ENCODE results near the gene PUM1.

The PUM1 gene

DNA sequence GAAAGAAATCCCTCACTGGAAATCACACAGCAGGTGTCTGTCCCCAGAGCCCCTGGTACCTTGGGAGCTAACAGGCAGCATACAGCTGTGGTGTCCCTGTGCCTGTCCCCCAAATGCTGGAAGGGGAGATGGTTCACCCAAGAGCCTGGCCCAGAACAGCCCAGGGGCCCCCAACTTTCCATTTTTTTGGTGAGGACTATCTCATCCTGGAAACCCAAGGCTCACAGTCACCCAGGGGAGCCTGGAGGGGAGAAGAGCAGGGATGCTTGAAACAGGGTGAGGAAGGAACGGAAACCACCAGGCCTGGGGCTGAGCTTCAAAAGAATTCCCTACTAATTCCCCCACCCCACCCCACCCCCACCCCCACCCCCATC is 160.6 kb downstream of the PUM1 start:
- DNase-seq = no peak

DNA sequence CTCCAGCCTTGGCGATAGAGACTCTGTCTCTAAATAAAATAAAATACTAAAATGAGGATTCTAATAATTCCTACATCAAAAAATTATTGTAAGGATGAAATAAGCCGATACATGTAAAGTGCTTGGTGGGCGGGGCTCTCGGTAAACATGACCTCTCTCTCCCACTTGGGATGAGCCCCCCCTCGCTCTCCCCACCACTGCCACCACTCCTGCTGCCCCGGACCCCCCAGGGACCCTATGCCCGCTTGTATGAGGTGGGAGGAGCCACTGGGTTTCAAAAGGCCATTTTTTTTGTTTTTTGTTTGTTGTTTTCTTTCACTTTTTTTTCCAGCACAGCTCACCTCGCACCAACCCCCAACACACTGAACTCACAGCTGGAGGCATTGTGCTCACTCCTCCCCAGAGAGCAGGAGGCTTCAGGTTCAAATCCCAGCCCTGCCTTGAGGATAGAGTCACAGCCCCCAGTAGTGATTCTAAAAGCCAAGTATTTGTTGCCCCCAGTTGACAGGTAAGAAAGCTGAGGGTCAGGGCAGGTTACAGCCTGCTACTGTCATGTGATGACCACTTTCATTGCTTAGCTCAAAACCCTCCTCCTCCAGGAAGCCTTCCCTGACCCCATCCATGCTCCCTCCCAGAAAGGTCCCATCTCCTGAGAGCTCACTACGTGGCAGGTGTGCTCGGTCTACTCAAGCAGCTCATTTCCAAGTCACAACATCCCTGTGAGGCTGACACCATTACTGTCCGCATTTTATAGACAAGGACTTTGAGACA is 161.1 kb downstream of the PUM1 start:
- DNase-seq = no peak

DNA sequence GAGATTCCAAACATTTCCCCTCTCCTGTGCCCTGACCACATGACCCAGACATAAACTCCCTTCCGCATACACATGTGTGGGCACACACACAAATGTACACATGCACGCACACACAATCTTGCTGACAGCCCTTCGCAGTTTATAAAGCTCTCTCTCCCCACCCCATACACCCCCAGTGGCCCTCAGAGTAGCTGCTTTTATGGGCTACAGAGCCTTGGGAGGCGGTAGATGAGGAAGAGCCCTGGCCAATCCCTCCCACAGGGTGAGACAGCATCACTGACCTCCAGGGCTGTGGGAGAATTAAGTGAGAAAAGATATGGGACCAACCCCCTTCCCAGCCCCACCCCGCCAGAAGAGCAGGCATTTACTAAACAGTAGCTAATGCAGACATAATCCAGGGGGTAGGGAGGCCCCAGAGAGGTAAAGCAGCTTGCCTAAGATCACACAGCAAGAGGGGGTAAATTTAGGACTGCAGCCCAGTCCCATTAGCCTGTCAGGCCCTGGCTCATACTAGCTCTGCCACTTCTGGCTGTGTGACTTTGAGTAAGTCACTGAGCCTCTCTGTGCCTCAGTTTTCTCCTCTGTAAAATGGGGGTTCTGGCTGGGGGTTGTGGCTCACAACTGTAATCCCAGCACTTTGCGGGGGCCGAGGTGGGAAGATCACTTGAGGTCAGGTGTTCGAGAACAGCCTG is 162.0 kb downstream of the PUM1 start:
- DNase-seq = no peak

DNA sequence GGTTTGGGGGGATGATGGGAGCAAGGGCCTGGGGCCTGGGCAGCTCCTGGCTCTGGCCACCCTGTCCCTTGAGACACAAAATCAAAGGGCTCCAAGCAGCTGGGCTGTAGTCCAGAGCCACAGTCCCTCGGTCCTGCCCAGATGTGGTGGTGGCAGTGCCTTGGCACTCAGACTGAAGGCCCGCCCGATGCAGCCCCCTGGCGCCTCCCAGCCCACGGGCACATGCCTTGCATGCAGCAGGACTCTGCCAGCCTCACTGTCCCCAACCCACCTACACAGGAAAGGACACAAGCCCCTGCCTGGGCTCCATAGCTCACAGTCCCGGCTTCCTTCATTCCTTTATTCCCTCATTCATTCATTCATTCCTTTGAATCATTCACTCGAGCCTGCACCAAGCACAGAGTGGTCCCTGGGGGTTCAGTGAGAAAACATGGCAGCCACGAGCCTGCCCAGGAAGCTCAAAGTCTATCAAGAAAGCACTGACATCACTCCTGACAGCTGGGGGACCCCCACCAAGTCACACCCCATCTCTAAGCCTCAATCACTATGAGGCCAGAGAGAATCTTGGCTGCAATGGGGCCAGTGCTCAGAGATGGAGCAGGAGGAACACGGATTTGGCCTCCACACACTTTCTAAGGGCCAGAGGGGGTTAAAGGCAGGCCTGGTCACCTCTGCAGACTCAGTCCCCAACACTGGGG is 162.8 kb downstream of the PUM1 start:
- no peak for DNase-seq

DNA sequence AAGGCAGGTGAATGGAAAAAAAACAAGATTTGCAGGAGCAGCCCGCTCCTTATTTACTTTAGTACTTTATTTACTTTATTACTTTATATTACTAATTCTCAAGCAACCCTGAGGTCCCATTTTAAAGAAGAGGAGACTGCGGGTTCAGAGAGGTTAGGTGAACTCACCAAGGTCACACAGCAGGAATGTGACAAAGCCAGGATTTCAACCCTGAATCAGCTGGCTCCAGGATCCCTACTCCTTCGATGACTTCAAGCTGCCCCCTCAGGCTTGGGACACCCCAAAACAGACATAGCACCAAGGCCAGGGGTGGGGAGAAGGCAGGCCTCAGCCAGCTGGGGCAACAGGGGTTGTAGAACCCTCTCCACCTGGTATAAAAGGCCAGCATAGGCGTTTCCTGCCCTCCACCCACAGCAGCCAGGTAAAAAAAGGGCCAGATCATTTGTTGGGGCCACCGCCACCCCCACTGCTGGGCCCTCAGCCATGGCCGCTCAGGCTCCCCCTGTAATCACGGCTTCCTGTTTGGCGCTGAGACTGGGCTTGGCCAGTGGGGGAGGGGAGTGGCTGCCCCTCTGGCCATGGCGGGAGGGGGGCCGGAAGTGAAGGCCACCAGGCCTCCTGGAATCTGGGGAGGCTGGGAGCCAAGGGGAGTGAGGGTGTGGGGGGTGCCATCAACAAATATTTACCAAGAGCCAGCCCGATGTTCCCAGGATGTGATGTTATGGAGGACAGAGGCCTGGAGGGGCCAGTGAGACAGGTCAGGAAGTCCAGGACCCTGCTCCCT is 163.5 kb downstream of the PUM1 start:
- no peak for DNase-seq

DNA sequence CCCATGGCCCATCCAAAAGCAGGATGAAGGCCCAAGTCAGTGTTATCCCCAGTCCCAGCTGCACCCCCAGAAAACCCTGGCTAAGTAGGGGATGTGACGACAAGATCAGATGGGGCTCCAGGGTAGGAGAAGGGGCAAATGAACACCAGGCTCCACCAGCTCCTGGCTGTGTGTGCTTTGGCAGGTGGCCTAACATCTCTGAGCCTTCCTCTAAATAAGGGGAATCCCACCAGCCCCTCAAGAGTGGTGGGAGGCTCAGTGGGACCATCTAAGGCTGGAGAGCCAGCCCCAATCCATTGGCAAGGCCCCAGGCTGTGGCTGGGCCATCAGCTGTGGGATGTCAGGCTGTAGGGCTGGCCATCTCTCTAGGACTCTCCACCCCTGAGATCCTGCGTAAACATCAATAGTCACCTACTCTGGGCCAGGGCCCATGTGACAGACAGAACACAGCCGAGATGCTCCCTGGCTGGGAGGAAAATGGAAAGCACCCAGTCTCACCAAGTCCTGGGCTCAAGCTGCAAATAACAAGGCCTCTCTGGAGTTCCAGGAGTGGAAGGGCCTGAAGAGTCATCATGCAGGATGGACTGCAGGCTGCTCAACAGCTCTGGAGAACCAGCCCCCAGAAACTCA is 164.5 kb downstream of the PUM1 start:
- no peak for DNase-seq

DNA sequence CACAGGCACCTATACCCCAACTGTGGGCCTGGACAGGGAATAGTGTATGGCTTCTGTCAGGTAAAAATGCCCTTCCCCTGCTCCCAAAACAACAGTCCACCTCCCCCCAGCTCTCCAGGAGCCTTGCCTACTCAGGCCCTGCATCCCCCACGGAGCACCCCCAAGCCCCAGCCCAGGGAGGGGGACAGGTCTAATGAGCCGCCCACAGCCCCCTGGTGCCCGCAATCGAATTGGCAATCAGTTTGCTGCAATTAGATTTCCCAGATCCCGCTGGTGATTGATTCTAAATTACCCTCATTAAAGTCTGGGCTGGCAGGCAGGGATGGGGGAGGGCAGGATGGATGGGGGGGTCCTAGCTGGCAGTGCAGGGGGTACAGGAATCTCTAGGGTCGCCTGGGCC is 165.0 kb downstream of the PUM1 start:
- no peak for DNase-seq

DNA sequence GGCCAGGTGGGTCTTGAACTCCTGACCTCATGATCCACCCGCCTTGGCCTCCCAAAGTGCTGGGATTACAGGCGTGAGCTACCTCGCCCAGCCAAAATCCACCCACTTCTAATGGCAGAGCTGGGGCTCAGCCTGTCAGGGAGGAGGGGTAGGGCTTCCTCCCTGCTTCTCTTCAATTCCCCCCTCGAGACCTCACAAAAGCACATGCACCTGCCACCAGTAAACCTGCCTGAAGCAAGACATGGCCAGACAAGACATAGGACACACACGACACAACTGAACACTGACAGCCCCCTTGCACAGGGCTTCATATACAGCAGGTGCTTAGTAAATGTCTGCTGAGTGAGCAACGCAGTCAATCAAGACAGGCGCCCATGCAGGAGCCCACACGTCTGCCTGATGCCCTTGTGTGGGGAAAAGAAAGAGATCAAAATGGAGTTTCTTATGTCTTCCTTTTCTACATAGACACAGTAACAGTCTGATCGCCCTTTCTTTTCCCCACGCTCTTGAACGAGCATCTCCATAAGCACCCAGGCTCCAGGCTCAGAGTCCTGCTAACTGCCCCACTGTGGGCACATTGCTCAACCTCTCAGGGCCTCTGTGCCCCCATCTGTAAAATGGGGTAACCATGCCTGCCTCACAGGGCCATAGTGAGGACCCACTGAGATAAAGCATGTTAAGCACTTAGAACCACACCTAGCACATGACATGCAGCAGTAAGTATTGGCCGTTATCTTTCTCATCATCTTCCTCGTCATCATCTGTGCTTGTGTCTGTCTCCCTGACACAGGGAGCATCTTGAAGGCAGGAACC is 165.7 kb downstream of the PUM1 start:
- no peak for DNase-seq

DNA sequence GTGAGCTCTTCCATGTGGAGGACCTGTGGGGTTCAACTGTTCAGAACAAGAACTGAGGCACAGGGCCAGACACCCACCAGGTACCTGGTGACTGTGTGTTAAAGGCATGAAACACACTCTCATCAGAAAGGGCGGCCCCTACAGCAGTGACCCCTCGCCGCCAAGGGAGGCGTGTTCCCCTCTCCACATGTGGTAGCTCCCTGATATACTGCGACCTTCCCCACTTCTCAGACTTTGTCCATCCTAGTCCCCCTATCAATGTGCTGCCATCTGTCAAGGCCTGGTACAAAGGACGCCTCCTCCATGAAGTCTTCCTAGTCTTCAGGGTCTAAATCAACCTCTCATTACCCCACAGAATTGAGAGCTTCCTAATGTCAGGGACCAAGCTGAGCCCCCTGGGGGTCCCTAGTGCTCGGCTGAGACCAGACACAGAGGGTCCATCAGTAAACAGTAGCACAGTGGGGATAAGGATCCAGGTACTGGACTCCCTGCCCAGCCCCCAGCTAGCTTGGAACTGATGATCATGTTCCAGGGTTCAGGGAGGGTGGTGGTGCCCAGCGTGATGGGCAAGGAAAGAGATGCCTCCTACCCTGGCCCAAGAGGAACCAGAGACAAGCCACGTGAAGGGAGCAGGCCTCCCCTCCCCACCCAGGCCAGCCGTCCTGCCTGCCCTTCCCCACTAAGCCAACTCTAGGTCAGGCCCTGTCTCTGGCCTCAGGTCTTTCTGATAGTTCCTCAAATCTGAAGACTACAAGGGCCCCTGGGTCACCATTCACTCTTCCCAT is 167.3 kb downstream of the PUM1 start:
- no peak for DNase-seq

DNA sequence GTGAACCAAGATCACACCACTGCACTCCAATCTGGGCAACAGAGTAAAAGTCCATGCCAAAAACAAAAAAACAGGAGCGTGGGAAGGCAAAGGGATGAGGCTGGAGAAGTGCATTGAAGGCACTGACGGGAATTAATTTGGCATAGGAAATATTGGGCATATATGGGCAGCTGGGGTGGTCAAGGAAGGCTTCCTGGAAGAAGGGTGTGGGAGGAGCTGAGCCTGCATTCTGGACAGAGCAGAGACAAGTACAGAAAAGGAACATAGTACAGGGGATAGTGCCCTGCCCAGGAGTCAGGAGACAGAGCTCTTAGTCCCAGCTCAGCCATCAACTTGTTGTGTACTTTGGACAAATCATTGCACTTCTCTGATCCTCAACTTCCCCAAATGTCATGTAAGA is 168.6 kb downstream of the PUM1 start:
- no peak for DNase-seq

DNA sequence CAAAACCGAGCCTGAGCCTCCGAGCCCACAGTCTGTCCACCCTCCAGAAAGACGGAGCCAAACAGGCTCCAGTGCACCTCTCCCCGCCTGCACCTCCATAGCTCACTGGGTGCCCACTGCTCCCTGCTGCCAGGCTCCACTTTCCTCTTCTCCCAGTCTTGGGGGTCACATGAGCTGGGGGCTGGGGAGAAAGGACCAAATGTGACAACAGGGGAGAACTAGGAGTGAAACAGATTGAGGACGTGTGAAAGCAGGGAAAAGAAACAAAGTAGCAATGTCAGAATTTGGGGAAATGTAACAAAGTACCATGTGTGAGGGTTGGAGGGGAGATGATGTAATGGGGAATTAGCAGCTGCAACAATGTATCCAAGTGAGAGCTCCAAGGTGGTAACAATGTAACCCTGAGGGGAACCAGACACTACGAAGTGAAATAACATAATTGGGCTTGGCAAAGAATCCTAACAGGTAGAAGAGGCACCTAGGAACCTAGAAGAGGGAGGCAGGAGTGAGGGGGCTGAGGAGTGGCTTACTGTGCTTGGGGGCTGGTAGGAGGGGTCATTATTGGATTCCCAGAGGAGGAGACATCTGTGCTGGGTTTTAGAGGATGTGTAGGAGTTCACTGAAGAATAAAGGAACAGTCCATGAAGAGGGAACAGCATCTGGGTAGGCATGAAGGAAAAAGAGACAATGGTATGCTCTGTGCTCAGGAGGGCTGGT is 169.4 kb downstream of the PUM1 start:
- DNase-seq = no peak

DNA sequence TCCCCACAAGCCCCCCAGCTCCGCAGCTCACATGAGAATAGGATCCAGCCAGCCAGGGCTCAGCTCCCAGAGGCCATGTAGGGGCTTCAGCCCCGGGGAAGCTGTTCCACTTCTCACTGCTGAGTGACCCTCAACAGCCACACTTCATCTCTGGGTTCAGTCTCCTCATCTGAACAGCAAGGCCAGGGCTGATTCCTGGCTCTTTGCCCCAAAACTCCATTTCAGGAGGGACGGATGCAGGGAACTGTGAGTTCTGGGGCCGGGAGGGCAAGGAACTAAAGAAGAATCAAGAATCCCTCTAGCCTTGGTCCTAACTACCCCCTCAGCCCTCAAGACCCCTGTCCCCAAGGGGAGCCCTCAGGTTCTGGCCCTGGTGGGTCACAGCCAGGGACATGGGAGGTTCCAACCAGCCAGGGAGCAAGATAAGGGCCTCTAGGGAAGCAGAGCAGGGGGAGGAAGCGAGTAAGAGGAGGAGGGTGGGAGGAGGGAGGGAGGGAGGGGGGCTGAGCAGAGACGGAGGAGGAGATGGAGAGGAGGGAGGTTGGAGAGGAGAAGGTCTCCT is 170.1 kb downstream of the PUM1 start:
- no peak for DNase-seq

DNA sequence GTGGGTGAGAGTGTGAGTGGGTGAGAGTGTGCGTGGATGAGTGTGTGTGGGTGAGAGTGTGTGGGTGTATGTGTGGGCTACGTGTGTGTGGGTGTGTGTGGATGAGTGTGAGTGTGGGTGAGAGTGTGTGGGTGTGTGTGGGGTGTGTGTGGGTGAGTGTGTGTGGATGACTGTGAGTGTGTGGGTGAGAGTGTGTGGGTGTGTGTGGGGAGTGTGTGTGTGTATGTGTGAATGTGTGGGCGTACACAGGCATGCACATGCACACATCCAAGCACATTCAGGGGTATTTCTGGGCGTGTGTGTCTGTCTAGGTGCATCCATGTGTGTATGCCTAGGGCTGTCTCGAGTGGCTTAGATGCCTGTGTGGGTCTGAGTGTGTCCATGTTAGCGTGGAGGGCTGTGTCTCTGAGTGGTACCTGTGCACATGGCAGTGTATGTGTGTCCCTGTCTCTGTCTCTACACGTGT is 171.0 kb downstream of the PUM1 start:
- no peak for DNase-seq

DNA sequence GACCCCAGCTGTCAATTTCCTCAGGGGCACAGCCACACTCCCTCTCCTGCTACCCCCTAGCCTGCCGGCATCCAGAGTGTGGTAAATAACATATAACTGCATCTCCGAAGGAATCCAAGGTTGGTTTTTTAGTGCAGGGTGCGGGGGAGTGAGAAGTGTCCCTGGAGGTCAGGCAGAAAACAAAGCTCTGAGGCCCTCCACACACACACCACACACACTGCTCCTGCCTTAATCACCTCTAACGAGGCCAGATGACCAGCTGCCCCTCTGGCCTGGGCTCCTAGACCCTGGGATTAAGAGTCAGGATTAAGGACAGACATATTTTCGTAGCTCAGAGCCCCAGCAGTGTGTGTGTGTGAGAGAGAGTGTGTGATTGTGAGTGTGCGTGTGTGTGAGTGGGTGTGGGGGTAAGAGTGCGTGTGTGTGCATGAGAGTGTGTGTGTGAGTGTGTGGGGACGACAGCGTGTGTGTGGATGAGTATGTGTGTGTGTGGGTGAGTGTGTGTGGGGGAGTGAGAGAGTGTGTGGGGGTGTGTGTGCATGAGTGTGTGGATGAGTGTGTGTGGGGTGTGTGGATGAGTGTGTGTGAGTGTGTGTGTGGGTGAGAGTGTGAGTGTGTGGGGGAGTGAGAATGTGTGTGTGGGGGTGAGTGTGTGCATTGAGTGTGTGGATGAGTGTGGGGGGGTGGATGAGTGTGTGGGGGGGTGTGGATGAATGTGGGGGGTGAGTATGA is 171.6 kb downstream of the PUM1 start:
- no peak for DNase-seq

DNA sequence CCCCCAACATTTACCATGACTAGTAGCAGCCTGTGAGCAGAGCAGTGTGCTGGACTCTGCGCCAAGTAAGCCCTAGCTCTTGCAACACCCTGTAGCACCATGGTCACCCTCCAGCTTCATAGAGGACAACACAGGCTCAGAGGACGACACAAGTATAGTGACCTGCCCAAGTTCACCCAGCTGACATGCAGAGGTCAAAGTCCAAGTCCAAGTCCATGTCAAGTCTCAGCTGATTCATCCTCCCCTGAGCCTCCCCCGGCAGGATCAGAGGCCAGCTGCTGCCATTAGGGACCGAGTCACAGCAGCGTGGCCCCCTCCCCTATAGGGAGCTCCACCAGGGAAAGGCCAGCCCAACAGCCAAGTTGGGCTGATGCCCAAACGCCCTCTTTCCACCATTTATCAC is 172.8 kb downstream of the PUM1 start:
- no peak for DNase-seq

DNA sequence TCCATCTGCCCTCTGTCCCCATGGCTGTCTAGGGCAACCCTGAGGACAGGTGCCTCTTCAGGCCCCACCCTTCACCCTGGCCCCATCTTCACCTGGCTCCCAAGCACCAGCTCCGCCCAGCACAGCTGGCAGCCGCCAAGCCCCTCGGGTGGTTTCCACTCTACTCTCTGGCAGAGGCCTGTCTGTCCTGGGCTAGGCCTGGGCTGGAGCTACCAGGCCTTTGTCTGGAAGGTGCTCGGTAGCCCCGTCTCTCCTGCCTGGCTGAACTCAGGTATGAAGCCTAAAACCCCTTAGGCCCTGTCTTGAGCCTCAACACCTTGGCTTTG is 174.3 kb downstream of the PUM1 start:
- DNase-seq = no peak

DNA sequence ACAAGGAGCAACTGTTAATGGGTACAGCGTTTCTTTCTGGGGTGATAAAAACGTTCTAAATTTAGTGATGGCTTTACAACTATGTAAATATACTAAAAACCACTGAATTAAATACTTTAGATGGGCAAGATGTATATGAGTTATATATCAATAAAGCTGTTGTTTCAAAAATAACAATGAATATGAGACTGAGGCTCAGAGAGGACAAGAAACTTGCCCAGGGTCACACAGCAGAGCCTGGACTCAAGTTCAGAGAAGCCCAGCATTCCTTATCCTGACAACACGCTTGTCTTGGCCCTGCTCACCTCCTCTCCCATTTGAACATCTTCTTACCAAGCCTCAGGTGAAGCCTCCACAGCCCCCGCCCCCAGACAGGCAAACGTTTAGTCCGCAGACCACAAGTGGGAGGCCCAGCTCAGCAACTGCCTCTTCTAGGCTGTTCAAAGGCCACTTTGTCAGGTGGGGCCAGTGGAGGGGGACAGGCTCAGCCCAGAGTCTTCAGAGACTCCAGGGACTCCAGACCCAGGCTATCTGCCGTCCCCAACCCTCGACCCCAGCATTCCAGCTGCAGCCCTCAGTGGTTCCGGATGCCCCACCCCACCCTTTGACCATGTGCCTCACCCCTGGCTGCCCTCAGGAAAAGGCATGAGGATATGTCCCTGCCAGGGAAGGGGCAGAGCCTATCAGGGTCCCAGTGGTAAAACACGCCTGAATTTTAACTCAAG is 174.9 kb downstream of the PUM1 start:
- no peak for DNase-seq

DNA sequence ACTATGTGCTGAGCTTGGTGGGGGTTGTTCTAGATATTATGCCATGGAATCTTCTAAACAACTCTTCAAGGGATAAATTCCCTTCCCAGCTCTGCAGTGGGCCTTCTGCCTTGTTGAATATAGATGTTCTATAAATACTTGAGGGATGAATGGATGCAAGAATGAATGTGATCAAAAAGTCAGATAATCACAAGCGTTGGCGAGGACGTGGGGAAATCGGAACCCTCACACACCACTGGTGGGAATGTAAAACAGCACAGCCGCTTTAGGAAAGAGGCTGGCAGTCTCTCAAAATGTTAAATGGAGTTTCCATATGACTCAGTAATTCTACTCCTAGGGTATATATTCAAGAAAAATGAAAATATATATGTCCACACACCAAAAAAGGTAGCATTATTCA is 176.0 kb downstream of the PUM1 start:
- no peak for DNase-seq

DNA sequence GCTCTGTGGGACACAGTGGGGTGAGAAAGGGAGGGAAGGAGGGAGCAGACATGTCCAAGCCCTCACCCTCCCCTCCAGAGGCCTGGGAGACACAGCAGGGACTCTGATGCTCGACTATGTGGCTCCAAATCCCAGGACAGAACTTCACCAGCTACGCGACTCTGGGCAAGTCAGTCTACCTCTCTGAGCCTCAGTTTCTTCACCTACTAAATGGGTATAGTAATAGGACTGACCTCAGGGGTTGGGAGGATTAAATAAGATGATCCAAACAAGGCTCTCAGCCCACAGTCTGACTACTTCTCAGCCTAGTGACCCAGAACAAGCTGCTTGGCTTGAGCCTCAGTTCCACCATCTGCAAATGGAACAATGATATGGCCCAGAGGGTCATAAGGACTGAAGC is 176.5 kb downstream of the PUM1 start:
- no peak for DNase-seq

Data from stimulated activated CD4-positive, alpha-beta T cell treated with anti-CD3 and anti-CD28 coated beads, Interleukin-2, amount 100 ng/mL, for 48 hours (primary cell).